Endodermal cell (in vitro differentiated cells): ENCODE results near the gene CHCHD3. TPM values are rescaled to one million over a fixed set of nuclear protein-coding genes. Genes with fewer than 3 reads are reported as not detected.

ENCODE experiments used
- DNase-seq: peaks from one replicate; pipeline ENCODE4 v3.0.0-alpha.2; 2017
- H3K27ac ChIP-seq: 2 replicates; pipeline ENCODE4 v1.5.1; 2013; ENCODE audit warnings: mild to moderate bottlenecking, low read depth, low read length, moderate library complexity
- H3K27me3 ChIP-seq: 2 replicates; pipeline ENCODE4 v1.6.1; 2013; ENCODE audit warnings: mild to moderate bottlenecking, low read length, moderate library complexity; ENCODE audit not compliant: insufficient read depth, control insufficient read depth, poor library complexity, severe bottlenecking
- H3K36me3 ChIP-seq: 2 replicates; pipeline ENCODE4 v1.7.0; 2013; ENCODE audit warnings: mild to moderate bottlenecking, low read length, moderate library complexity; ENCODE audit not compliant: control insufficient read depth, insufficient read depth
- H3K4me1 ChIP-seq: one replicate; pipeline ENCODE4 v1.7.0; 2013; ENCODE audit warnings: low read length; ENCODE audit not compliant: control insufficient read depth, insufficient read depth
- H3K4me3 ChIP-seq: 2 replicates; pipeline ENCODE4 v1.5.1; 2013; ENCODE audit warnings: mild to moderate bottlenecking, low read length, moderate library complexity
- H3K9ac ChIP-seq: 2 replicates; pipeline ENCODE4 v1.6.1; 2013; ENCODE audit warnings: mild to moderate bottlenecking, low read length, moderate library complexity; ENCODE audit not compliant: poor library complexity, severe bottlenecking; ENCODE audit errors: extremely low read depth
- H3K9me3 ChIP-seq: 2 replicates; pipeline ENCODE4 v1.6.1; 2013; ENCODE audit warnings: mild to moderate bottlenecking, low read length, moderate library complexity; ENCODE audit not compliant: control insufficient read depth
- H3K27ac Mint-ChIP-seq: 2 replicates; pipeline ENCODE4 v1.8.0; 2020; ENCODE audit warnings: mixed read lengths
- H3K27me3 Mint-ChIP-seq: 2 replicates; pipeline ENCODE4 v1.8.0; 2021; ENCODE audit warnings: mild to moderate bottlenecking, mixed read lengths; ENCODE audit not compliant: insufficient read depth
- H3K36me3 Mint-ChIP-seq: 2 replicates; pipeline ENCODE4 v1.8.0; 2020; ENCODE audit warnings: low read depth, mixed read lengths
- H3K4me1 Mint-ChIP-seq: 2 replicates; pipeline ENCODE4 v1.8.0; 2020; ENCODE audit warnings: mixed read lengths
- H3K4me3 Mint-ChIP-seq: 2 replicates; pipeline ENCODE4 v1.8.0; 2020; ENCODE audit warnings: mild to moderate bottlenecking, moderate library complexity, mixed read lengths
- H3K9me3 Mint-ChIP-seq: 2 replicates; pipeline ENCODE4 v1.8.0; 2020; ENCODE audit warnings: mild to moderate bottlenecking, mixed read lengths
- CTCF ChIP-seq: fragments of 200-600 bp; sonication (generic); conservative IDR thresholded peaks from 2 replicates; pipeline ENCODE4 v1.5.0; 2021; ENCODE audit warnings: antibody characterized with exemption, mild to moderate bottlenecking
- WGBS, 2 experiments: methylation state at CpG; one replicate each; pipeline versions ENCODE4 v1.1.5 to v1.1.7; 2013; ENCODE audit warnings: missing lambda C conversion rate in 2 of 2, mixed read lengths in 1 of 2; ENCODE audit not compliant: insufficient coverage in 1 of 2, insufficient read length in 1 of 2; 5-methylcytosine and 5-hydroxymethylcytosine counted together
- total RNA-seq, 2 donors: library from RNA; stranded (reverse); fragmentation: NEBNext Ultra II Directional in 1 of 2; extraction: Animal tissue kit (Norgen Biotek cat#: 25700) in 1 of 2; gene quantifications; 2 replicates in 1 of 2; 3 replicates in 1 of 2; pipeline ENCODE4 v1.2.1, GENCODE V29; 2021

The CHCHD3 gene
- total RNA-seq, 2 donors from 2014 or later, result 70.4 to 75.2 TPM

GRCh38 chr7:132779164-132779563 is 302.7 kb downstream of the CHCHD3 start:
- DNase-seq, result no peak
- H3K27me3 ChIP-seq, result no peaks in the 10 kb centered on the region
- H3K36me3 ChIP-seq, result no peaks in the 10 kb centered on the region
- no peak for TF ChIP-seq CTCF
- peaks cover 10% of the 10 kb centered on the region for H3K4me1 ChIP-seq
- H3K36me3 Mint-ChIP-seq, result peaks cover 3% of the 10 kb centered on the region
- no peak overlapping the region for H3K4me3 ChIP-seq
- H3K27ac Mint-ChIP-seq, result no peak overlapping the region
- no peak overlapping the region for H3K27ac ChIP-seq
- no peaks in the 10 kb centered on the region for H3K9me3 ChIP-seq
- no peaks in the 10 kb centered on the region for H3K27me3 Mint-ChIP-seq
- no peaks in the 10 kb centered on the region for H3K9me3 Mint-ChIP-seq
- WGBS, 2 experiments, result 79 to 83% methylated on average over 1 to 2 of the region's 2 CpGs
- H3K4me3 Mint-ChIP-seq, result no peak overlapping the region
- peaks cover 22% of the 10 kb centered on the region for H3K4me1 Mint-ChIP-seq
- no peak overlapping the region for H3K9ac ChIP-seq

GRCh38 chr7:132778761-132779160 is 303.1 kb downstream of the CHCHD3 start:
- 87 to 96% methylated on average over 4 of the region's 4 CpGs for WGBS, 2 experiments
- Histone ChIP-seq H3K9me3 (no peaks in the 10 kb centered on the region), H3K27ac (no peak overlapping the region), H3K4me1 (peaks cover 10% of the 10 kb centered on the region), H3K4me3 (no peak overlapping the region), H3K27me3 (no peaks in the 10 kb centered on the region), H3K36me3 (no peaks in the 10 kb centered on the region), H3K9ac (no peak overlapping the region)
- H3K36me3 Mint-ChIP-seq, result no peaks in the 10 kb centered on the region
- no peak overlapping the region for H3K4me3 Mint-ChIP-seq
- H3K27ac Mint-ChIP-seq, result no peak overlapping the region
- TF ChIP-seq CTCF, result no peak
- peaks cover 19% of the 10 kb centered on the region for H3K4me1 Mint-ChIP-seq
- no peaks in the 10 kb centered on the region for H3K27me3 Mint-ChIP-seq
- no peaks in the 10 kb centered on the region for H3K9me3 Mint-ChIP-seq
- no peak for DNase-seq

GRCh38 chr7:132777956-132778355 is 303.9 kb downstream of the CHCHD3 start:
- no peaks in the 10 kb centered on the region for H3K9me3 ChIP-seq
- H3K4me3 ChIP-seq, result no peak overlapping the region
- no peak for DNase-seq
- H3K4me1 ChIP-seq, result peaks cover 5% of the 10 kb centered on the region
- peaks cover 11% of the 10 kb centered on the region for H3K4me1 Mint-ChIP-seq
- TF ChIP-seq CTCF, result no peak
- H3K36me3 ChIP-seq, result no peaks in the 10 kb centered on the region
- H3K4me3 Mint-ChIP-seq, result no peak overlapping the region
- no peak overlapping the region for H3K9ac ChIP-seq
- no peaks in the 10 kb centered on the region for H3K36me3 Mint-ChIP-seq
- WGBS, 2 experiments, result 90 to 94% methylated on average over 2 to 4 of the region's 4 CpGs
- no peaks in the 10 kb centered on the region for H3K27me3 ChIP-seq
- H3K9me3 Mint-ChIP-seq, result no peaks in the 10 kb centered on the region
- H3K27ac Mint-ChIP-seq, result no peak overlapping the region
- no peaks in the 10 kb centered on the region for H3K27me3 Mint-ChIP-seq
- H3K27ac ChIP-seq, result no peak overlapping the region
